Gastrocnemius medialis (tissue), 4 donors: ENCODE results near the gene HIVEP3.

ENCODE experiments used
- CTCF ChIP-seq, 5 experiments: fragments of 450-650 bp in 3 of 5; fragments of 200-600 bp in 2 of 5; sonication (generic) in 2 of 5; IDR thresholded peaks in 4 of 5; conservative IDR thresholded peaks in 1 of 5; 1 replicate in 4 of 5; 2 replicates in 1 of 5; pipeline ENCODE4 v1.5.1; 2016 to 2019; ENCODE audit warnings: antibody characterized with exemption in 5 of 5, mild to moderate bottlenecking in 3 of 5, moderate library complexity in 3 of 5
- POLR2A ChIP-seq, 2 donors: fragments of 450-650 bp; IDR thresholded peaks; one replicate each; pipeline ENCODE4 v1.6.1; 2017; ENCODE audit warnings: antibody characterized with exemption in 2 of 2, mild to moderate bottlenecking in 2 of 2, moderate library complexity in 2 of 2

GRCh38 chr1:41633764-41634163, 285.0 kb downstream of the HIVEP3 start:
- TF ChIP-seq CTCF (IDR thresholded peaks at IDR 0.05 in 4 of 5, conservative IDR thresholded peaks at IDR 0.05 in 1 of 5) (no peak), POLR2A (IDR thresholded peaks at IDR 0.05) (no peak)
